Colonic mucosa (tissue), 4 donors: ENCODE data around the gene PLEKHJ1. TPM values are rescaled to one million over a fixed set of nuclear protein-coding genes. Genes with fewer than 3 reads are reported as not detected.

Source experiments
- DNase-seq: peaks from one replicate; pipeline ENCODE4 v3.0.0-alpha.2; 2020
- H3K27ac ChIP-seq: fragments of 200-600 bp; one replicate; pipeline ENCODE4 v1.8.0; 2021
- H3K27me3 ChIP-seq: fragments of 200-600 bp; one replicate; pipeline ENCODE4 v1.8.0; 2021
- H3K36me3 ChIP-seq: fragments of 200-600 bp; one replicate; pipeline ENCODE4 v1.8.0; 2021
- H3K4me1 ChIP-seq: fragments of 200-600 bp; one replicate; pipeline ENCODE4 v1.8.0; 2021; ENCODE audit warnings: mild to moderate bottlenecking
- H3K4me3 ChIP-seq: fragments of 200-600 bp; one replicate; pipeline ENCODE4 v1.8.0; 2021
- H3K9ac ChIP-seq, 2 donors: one replicate each; pipeline ENCODE4 v1.7.0; 2013; ENCODE audit warnings: control low read depth in 2 of 2, low read depth in 2 of 2, low read length in 2 of 2
- H3K9me3 ChIP-seq: fragments of 200-600 bp; one replicate; pipeline ENCODE4 v1.8.0; 2021
- intact Hi-C: fragments of 100-400 bp; cut with DNase I; formaldehyde crosslinking; loops from one replicate; pipeline ENCODE4 v1.14.1; 2022
- total RNA-seq, 2 donors: library from RNA; stranded (reverse); fragmentation: NEBNext Ultra II Directional in 1 of 2; extraction: Animal tissue kit (Norgen Biotek cat#: 25700) in 1 of 2; gene quantifications; one replicate each; pipeline ENCODE4 v1.2.1, GENCODE V29; 2021
- TF ChIP-seq, protein P1 (sequence below): fragments of 200-600 bp; IDR thresholded peaks from one replicate; pipeline ENCODE4 v1.8.0; 2022; ENCODE audit warnings: antibody characterized with exemption, mild to moderate bottlenecking
- donor health status: healthy.
- donor health status: DM: no; HTN: no; CAD: no.
- donor health status: DM: no; HTN: no; CAD: no.

The PLEKHJ1 gene
- total RNA-seq, 2 donors from 2014 or later: 176 to 238 TPM

DNA sequence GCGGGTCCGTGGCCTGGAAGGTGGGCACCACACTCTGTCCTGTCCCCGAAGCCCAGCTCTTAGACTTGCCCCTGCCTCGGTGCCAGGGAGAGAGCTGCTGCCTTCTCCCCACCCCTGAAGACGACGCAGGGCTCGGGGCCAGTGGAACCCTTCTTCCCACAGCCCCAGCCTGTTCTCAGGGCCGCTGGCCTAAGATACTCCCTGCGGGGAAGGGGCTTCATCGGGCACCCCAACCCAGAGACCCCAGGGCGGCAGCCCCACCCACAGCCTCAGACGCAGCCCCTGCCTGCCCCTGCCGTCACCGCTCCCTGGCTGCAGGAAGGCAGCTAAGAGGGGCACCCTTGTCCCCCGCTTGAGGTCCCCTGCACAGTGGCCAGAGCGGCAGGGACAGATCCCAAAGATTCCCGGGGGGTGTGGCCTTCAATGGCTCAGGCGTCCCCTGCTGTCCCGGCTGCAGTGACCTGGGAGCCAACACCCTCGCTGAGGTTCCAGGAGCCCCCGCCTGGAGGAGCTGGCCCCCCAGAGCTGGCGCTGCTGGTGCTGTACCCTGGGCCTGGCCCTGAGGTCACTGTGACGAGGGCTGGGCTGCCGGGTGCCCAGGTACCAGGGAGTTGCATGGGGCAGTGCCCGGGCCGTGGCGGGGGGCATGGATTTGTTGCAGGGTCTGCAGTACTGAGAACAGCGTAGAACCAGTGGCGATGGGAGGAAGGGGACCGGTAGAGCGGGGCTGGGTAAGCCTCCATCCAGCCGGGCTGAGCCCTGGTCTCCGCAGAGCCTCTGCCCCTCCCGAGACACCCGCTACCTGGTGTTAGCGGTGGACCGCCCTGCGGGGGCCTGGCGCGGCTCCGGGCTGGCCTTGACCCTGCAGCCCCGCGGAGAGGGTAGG, 14.0 kb upstream of the PLEKHJ1 start:
- intact Hi-C loops: no loop called here
- H3K9me3 ChIP-seq: no peaks in the 10 kb centered on the region
- peaks cover 20% of the 10 kb centered on the region for H3K4me1 ChIP-seq
- no peak overlapping the region for H3K4me3 ChIP-seq
- DNase-seq: no peak
- TF ChIP-seq, protein P1, sequence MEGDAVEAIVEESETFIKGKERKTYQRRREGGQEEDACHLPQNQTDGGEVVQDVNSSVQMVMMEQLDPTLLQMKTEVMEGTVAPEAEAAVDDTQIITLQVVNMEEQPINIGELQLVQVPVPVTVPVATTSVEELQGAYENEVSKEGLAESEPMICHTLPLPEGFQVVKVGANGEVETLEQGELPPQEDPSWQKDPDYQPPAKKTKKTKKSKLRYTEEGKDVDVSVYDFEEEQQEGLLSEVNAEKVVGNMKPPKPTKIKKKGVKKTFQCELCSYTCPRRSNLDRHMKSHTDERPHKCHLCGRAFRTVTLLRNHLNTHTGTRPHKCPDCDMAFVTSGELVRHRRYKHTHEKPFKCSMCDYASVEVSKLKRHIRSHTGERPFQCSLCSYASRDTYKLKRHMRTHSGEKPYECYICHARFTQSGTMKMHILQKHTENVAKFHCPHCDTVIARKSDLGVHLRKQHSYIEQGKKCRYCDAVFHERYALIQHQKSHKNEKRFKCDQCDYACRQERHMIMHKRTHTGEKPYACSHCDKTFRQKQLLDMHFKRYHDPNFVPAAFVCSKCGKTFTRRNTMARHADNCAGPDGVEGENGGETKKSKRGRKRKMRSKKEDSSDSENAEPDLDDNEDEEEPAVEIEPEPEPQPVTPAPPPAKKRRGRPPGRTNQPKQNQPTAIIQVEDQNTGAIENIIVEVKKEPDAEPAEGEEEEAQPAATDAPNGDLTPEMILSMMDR: no peak
- H3K27me3 ChIP-seq: peaks cover 51% of the 10 kb centered on the region
- H3K36me3 ChIP-seq: peaks cover 4% of the 10 kb centered on the region
- no peak overlapping the region for H3K9ac ChIP-seq
- H3K27ac ChIP-seq: no peak overlapping the region

DNA sequence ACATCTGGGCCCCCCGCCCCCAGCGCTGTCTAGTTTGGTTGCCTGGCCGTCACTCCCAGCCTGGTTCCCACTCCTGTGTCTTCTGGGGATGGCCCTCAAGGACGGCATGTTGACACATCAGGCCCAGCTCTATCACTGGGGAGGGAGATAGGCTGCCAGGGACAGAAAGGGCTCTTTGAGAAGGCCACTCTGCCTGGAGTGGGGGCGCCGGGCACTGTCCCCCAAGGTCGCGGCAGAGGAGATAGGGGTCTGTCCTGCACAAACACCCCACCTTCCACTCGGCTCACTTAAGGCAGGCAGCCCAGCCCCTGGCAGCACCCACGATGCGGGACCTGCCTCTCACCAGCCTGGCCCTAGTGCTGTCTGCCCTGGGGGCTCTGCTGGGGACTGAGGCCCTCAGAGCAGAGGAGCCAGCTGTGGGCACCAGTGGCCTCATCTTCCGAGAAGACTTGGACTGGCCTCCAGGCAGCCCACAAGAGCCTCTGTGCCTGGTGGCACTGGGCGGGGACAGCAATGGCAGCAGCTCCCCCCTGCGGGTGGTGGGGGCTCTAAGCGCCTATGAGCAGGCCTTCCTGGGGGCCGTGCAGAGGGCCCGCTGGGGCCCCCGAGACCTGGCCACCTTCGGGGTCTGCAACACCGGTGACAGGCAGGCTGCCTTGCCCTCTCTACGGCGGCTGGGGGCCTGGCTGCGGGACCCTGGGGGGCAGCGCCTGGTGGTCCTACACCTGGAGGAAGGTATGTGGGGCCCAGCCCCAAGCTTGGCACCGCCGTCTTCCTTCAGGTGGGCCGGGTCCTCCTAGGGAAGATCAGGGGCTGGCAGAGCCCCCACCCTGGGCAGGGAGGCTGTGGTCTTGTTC, 13.1 kb upstream of the PLEKHJ1 start, which contains the start of gene AMH:
TSS of gene AMH (plus strand) at position 314 of the 857 bp plus-strand sequence. CDS start at position 324, 10 bp downstream.
- Histone ChIP-seq H3K27ac (no peak within 1 kb of the TSS), H3K9ac (no peak within 1 kb of the TSS), H3K27me3 (peaks cover 49% of the 10 kb centered on the region), H3K4me1 (peaks cover 20% of the 10 kb centered on the region), H3K4me3 (no peak within 1 kb of the TSS), H3K36me3 (peaks cover 13% of the 10 kb centered on the region), H3K9me3 (no peaks in the 10 kb centered on the region)
- no peak for DNase-seq
- TF ChIP-seq, protein P1: no peak
- intact Hi-C loops: no loop called here

DNA sequence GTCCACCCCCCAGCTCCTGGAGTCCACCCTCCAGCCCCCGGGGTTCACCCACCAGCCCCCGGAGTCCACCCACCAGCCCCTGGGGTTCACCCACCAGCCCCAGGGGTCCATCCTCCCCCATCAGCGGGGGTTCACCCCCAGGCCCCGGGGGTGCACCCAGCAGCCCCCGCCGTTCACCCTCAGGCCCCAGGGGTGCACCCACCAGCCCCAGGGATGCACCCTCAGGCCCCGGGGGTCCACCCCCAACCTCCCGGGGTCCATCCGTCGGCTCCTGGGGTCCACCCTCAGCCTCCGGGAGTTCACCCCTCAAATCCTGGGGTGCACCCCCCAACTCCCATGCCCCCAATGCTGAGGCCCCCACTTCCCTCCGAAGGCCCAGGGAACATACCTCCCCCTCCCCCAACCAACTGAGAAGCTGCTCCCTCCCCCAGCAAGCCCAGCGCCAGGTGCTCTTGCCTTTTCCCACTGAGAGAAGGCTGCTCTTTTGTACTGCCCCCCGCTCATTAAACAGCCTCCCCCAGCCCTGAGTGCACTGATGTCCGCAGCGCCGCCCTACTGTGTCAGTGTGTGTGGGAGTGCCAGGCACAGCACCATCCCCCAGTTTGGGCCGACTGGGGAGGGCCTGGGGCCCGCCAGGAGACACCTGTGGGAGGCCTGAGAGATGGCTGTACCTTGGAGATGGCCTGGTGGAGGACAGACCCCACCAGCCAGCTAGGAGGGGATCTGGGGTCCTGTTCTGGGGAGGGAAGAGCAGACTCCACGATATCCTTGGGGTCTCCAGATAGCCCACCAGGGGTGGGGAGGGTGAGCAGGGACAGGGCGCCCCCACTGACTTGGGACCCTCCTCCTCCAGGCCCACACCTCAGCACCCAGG, 12.2 kb upstream of the PLEKHJ1 start:
- no peak for DNase-seq
- H3K27ac ChIP-seq: no peak overlapping the region
- TF ChIP-seq, protein P1: no peak
- H3K4me1 ChIP-seq: peaks cover 20% of the 10 kb centered on the region
- no peak overlapping the region for H3K9ac ChIP-seq
- intact Hi-C loops: no loop called here
- H3K27me3 ChIP-seq: peaks cover 41% of the 10 kb centered on the region
- H3K4me3 ChIP-seq: no peak overlapping the region
- H3K36me3 ChIP-seq: peaks cover 15% of the 10 kb centered on the region
- H3K9me3 ChIP-seq: no peaks in the 10 kb centered on the region

GRCh38 chr19:2247433-2248101, 11.4 kb upstream of the PLEKHJ1 start:
- no peak overlapping the region for H3K9ac ChIP-seq
- TF ChIP-seq, protein P1: no peak
- peaks cover 15% of the 10 kb centered on the region for H3K36me3 ChIP-seq
- H3K27me3 ChIP-seq: peaks cover 33% of the 10 kb centered on the region
- DNase-seq: no peak
- H3K4me3 ChIP-seq: no peak overlapping the region
- intact Hi-C loops: no loop called here
- peaks cover 14% of the 10 kb centered on the region for H3K4me1 ChIP-seq
- no peaks in the 10 kb centered on the region for H3K9me3 ChIP-seq
- no peak overlapping the region for H3K27ac ChIP-seq
